ENCODE data around the gene TMEM138.
"Not testable (repeated sequence)": the region's sequence is repeated elsewhere in the genome, so short reads cannot be mapped to it uniquely, and the experiment has no call there.

The TMEM138 gene

DNA sequence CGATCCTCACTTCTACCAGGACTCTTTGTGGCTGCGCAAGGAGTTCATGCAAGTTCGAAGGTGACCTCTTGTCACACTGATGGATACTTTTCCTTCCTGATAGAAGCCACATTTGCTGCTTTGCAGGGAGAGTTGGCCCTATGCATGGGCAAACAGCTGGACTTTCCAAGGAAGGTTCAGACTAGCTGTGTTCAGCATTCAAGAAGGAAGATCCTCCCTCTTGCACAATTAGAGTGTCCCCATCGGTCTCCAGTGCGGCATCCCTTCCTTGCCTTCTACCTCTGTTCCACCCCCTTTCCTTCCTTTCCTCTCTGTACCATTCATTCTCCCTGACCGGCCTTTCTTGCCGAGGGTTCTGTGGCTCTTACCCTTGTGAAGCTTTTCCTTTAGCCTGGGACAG lies 6.5 kb downstream of the TMEM138 start:
- no peak for DNase-seq

DNA sequence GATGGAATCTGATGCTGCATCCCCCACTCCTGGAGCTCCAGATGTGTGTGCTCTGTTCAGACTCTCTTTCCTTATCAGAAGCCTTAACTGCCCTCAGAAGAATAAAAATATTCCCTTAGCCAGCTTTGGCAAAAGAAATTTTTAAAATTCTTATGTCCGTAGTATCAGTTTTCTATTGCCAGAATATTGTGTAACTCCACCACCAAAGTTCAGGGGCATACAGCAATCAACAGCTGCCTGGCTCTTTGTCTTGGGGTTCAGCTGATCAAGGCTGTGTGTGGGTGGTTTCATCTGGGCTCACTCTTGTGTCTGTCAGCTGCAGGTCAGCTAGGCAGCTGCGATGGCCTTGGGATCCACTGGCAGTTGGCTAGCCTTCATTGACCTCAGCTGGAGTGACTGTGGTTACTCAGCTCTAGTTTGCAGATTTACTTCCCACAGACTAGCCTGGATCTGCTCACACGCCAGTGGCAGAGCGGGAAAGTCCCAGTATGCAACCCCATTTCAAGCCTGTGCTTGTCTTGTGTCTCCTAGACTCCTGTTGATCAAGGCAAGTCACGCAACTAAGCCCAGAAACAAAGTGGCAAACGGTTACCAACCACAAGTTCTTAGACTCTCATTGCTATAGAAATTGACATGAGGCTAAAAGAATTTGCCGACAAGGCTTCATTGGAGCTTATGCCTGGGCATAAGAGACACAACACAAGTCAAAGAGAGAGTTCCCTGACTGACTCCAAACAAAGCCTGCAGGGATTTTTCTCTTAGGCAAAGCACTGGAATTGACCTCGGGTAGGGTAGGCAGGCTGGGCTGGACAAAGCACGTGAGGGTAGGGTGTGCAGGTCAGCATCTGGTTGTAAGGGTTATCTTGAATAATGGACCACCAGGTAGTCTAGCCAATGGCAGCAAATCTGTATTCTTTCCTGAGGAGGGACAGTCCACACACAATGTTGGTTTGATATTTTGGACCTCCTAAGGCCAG lies 7.5 kb downstream of the TMEM138 start:
- no peak for DNase-seq

DNA sequence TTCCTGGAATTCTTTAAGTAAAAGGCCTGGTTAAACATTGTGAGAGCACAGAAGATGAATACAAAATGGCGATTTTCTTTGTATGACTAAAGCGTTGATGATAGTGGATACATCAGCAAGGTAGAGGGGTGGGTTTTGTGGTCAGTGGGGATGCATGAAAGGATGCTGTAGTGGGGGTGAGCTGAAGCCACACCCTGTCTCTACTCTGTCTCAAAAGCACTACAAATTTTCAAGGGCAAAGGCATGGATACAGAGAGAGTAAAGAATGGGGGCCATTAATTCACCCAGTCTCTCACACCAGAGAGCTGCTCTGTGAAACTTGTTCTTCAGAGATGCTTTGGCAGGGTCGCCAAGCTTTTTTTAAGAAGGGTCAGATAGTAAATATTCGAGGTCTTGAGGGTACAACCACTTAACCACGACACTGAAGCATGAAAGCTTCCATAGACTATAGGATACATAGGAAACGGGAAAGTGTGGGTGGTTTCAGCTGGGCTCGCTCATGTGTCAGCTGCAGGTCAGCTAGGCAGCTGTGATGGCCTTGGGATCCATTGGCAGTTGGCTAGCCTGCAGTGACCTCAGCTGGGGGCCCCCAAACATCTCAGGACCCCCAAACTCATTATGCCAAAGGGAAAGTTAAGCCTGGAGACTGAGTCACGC lies 8.3 kb downstream of the TMEM138 start:
- DNase-seq, result no peak

DNA sequence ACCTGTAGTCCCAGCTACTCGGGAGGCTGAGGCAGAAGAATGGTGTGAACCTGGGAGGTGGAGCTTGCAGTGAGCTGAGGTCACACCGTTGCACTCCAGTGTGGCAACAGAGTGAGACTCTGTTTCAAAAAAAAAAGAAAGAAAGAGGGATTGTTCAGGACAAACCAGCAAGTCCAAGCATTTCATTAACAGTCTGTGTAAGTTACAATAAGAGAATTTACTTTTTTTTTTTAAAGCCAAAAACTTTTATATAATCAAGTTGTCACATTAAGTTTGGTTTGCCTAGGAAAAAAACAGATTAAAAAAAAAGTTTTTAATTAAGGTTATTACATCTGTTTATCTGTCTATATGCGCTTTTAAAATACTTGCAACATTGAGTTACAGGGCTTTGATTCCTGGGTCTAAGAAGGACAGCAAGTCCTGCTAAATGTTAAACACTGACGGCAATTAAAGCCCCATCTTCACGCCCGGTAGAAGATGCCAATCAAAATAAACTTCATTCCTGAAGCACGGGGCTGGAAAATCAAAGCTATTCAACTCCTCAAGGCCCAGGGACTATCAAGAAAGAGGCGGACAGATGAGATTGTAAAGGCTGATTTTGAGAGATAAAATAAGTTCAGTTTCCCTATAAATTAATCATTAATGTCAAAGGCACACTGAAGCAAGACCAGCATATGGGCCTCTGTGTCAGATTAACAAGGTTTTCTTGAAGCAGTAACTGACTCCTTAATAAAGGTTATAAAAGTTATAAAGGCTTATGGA lies 10.7 kb downstream of the TMEM138 start:
- DNase-seq, result no peak

DNA sequence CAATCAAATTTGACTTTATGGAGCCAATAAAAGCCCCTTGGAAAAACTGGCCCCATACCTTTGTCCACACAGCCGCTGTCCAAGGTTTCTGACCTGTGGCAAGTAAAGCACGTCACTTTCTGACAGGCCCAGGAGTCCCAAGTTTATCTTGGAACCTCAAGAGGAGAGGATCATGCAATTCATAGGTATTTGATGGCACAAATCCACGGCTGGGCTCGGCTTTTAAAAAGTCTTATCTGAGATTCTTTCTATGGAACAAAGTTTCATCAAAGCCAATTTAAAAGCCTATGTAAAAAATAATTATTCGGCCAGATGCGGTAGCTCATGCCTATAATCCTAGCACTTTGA lies 13.6 kb downstream of the TMEM138 start:
- no peak for DNase-seq

DNA sequence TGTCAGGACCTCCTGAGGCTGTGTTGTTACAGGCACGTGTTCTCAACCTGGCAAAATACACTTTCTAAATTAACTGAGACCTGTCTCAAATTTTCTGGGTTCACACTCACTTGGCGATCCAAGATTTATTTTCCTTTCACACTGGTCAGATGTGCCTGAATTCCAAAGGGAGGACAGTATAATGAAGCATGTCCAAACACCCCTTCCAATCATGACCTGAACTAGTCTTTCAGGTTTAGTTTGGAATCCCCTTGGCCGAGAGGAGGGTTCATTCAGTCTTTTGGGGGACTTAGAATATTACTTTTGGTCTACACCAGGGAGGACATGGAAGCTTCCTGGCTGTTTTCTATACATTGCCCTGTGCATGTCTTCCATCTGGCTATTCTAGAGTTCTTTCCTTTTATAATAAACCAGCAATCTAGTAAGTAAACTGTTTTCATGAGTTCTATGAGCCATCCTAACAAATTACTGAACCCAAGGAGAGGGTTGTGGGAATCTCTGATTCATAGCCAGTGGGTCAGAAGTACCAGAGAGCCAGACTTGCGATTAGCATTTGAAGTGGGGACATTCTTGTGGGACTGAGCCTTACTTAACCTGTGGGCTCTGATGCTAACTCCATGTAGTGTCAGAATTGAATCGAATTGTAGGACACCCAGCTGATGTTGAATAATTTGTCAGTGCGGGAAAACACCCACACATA lies 15.4 kb downstream of the TMEM138 start:
- no peak for DNase-seq

DNA sequence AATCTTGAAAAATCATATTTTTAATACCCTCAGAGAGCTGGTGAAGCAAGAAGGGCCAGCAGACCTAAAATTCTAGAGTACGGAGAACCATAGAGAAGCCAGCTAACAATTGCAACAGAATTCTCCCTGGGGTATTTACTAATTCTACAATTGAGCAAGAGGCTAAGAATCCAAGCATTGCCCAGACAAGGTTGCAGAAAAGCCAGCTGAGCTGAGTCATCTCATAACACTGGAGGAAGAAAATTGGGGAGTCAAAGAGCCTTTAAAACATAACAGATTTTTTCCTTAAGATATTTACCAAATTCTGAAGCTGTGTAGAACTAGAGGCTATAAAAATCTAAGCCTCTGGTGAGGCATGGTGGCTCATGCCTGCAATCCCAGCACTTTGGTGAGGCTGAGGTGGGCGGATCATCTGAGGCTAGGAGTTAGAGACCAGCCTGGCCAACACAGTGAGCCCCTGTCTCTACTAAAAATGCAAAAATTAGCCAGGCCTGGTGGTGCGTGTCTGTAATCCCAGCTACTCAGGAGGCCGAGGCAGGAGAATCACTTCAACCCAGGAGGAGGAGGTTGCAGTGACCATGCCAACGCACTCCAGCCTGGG lies 16.6 kb downstream of the TMEM138 start:
- DNase-seq, result no peak

DNA sequence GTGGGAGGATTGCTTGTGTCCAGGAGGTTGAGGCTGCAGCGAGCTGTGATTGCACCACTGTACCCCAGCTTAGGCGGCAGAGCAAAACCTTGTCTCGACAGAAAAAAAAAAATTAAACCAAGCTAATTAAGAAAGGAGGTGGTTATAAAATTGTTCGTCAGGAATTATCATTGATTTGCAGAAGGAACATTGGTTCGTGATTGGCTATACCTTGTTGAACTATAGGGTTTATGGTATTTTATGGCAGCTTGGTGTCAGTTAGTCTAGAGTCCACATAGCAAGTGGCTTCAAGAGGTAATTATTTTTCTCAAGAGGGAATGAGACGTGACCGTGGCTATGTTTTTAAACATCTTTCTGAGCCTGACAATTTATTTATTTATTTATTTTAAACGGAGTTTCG lies 18.7 kb downstream of the TMEM138 start:
- DNase-seq, result no peak

DNA sequence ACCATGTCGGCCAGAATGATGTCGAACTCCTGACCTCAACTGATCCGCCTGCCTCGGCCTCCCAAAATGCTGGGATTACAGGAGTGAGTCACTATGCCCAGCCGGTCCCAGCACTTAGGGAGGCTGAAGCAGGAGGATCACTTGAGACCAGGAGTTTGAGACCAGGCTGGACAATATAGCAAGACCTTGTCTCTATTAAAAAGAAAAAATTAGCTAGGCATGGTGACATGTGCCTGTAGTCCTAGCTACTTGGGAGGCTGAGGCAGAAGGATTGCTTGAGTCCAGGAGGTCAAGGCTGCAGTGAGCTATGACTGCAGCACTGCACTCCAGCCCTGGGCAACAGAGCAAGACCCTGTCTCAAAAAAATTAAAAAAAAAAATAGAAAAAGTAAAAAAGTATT lies 21.7 kb downstream of the TMEM138 start:
- DNase-seq, result not testable (repeated sequence)

DNA sequence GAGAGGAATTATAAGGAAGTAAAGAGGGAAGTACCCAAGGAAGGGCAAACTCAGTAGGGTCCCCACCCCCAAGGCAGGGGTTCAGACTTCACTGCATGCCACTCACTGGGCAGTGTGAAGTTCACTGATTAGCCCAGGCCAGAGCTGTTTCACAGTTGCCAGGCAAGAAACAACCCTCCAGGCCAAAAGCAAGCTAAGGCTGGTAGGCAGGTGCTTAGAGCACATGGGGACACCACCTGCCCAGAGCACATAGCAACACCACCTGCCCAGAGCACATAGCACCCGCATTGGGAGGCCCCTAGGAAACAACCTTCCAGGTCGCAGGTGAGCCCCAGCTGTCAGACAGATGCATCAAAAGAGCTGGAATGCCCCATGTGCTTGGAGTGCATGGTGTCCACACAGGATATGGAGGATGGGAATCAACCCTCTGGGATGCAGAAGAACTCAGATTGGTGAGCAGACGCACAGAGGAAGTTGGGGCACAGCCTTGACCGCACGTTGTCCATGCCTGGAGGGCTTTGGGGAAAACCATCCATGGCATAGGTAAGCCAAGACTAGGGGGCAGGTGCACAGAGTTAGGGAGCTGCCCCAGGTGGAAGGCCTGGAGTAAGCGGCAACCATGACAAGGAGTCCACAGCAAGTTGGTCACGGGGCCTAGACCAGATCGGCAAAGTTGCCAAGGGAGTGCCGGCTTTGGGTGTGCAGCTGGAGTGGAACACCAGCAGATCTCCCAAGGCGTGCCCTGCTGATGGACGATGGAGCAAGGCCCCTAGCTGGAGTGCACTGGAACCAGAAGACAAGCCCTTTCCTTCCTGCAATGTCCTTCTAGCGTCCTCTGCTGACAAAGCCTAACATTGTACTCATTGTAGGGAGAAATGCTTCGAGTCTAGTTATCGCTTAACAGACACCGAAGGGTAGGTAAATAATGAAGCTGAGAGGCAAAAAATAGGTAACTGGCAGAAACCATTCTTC lies 22.4 kb downstream of the TMEM138 start:
- DNase-seq, result no peak

DNA sequence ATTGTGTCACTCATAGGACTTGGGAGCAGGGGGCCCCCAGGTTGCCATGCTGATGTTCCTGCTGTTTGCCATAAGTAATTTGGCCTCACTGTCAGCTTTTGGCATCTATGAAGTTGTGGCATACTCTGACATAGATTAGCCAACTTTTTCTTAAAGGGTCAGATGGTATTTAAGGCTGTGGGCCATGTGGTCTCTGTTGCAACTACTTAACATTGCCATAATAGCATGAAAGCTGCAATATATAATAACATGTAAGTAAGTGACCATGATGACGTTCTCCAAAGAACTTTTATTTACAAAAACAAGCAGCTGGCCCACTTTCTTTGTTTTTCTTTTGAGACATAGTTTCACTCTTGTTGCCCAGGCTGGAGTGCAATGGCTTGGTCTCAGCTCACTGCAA lies 28.0 kb downstream of the TMEM138 start:
- DNase-seq, result no peak

DNA sequence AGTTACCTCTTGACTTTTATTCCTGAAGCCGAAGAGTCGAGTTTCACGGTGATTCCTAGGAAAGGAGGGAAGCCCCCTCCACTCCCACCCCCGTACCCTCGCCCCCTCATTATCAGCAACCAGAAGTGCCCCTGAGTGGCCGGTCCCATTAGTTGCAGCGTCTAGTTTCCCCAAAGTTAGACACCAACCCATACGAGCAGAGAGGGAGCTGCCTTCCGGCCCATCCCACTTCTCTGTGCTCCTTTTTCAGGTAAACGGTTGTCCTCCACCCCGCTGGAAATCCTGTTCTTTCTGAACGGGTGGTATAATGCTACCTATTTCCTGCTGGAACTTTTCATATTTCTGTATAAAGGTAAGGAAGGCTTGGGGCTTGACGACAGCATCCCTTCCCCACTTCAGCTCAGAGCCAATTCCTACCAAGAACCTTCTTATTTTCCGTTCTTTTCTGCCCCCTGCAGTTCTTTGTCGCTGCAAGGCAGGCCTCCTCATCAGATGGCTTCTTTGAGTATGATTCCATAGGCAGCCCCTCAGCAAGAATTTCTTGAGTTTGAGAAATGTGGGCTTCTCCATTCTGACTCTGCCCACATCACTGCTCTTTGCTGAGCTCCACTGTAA lies 30.9 kb downstream of the TMEM138 start:
- no peak for DNase-seq

DNA sequence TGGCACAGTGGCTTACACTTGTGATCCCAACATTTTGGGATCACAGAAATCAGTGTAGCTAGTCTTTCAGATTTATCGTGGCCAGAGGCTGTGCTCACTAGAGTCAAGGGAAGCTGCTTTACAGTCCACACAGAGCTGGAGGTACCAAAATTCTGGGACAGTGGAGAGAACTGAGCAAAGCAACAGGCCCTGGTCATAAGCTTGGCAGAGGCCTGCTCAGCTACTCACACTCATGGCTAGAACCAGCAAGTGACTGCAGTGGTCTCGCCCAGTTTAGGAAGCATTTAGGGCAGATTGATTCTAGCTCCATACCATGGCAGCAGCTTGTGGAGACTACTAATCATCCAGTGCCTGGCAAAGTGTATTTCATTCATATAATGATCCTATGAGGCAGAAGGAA lies 39.0 kb downstream of the TMEM138 start:
- DNase-seq, result no peak

DNA sequence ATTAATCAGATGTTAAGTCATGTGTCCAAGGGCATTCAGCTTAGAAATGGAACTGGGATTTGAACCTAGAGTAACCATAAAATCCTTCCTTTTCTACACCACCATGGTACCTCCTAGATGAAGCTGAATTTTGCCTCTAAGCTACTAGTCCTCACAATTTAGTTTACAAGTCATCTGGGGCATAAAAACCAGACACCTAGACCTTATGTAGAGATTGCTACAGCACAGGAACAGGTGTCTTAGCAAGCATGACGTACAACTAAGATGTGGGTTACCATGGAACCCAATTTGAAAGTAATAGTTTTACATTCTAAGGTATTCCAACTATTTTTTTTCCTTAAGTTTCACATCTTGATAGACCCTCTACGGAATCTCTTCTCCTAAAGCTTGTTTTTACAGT lies 39.4 kb downstream of the TMEM138 start:
- DNase-seq, result no peak

DNA sequence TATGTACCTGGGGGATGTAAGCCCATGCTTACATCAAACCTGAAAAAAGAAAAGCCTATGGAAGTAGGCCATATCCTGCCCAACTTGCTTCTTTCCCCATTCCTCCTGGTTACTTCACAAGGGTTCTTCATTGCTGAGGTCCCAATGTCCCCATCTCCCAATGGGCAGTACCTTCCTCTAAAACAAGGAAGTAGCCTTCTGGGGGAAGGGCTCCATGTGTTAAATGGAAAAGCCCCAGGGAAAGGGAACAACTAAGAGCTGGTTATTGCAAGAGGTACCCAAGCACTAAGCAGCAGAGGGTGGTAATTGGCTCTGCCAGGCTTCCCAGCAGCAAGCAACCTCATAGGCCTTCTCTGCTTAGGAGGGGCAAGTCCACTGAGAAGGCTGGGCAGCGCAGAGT lies 41.5 kb downstream of the TMEM138 start:
- no peak for DNase-seq

DNA sequence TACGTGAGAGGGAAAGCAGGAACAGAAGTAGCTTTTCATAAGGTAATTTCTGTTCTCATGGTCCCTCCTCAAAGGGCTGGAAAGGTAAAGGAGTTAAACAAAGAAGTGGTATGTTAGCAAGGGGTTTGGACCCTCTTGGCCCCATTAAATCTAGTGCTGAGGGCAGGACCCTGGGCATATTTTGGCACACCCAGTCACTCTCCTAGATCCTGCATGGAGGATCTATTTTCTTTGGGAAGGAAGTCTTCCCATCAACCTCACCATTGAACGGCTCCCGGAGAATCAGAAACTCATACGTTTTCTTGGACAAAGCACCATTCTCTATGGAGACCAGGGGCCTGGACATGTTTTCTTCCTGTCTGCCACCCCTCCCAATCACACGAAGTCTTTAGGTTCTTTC lies 41.9 kb downstream of the TMEM138 start:
- no peak for DNase-seq

DNA sequence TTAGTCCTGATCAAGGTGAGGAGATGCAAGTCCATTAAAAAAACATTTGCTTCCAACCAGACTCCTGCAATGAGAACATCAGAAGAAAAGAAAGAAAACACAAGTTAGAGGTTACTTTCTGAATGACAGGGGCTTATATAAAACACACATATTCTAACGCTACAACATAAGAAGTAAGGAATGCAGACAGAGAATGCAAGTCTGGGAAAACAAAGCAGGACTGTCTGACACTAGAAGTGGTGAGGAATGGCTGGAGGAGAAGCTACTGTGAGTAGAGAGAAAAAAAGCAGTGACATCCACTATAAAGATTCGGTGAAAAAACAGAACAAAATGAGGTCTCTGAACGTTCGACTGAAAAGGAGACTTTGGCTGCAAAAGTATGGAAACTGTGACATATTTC lies 42.5 kb downstream of the TMEM138 start:
- no peak for DNase-seq

DNA sequence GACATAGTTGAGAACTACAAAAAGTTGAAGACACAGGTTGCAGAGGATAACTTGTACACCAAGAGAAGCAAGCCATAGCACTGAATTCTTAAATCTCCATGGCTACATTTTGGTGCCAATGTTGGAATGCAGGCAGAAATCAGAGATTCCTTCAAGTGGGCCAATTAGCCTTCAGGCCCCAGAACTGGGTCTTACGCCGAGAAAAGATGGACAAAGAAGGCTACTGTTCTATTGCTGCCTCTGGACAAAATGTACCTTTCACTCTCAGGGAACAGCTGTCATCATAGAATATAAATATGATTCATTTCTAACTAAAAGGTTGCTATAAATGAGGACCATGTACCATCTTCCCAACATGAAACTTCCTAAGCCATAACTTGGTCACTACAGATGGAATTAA lies 43.9 kb downstream of the TMEM138 start:
- no peak for DNase-seq

DNA sequence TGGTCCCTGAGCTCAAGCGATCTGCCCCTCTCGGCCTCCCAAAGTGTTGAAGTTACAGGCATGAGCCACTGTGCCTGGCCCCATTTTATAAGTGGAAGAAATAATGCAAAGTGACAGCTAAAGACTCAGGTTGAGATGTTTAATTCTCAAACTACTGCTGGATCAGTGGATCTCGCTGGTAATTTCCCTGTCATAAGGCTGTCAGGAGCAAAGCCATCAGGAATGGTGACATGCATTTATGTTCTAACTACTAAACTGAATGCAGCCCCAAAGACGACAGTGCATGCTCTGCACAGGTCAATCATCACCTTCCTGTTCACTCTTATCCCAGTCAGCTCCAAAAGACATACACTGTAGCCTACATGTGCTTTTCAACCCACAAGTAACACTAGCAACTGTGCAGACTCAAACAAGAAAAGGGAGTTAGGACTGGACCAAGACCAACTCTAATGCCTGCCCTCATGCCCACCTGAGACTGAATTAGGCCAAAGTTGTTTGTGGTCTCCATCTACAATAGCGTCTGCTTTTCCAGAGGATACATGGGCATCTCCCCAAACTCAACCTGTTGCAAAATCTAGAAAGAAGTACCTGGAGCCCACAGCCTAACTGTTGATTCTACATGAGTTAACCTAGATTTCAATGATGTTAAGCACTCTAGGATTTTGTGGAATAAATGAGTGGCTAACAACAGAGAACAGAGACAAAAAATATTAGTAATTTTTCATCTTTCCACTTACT lies 45.0 kb downstream of the TMEM138 start:
- DNase-seq, result no peak

DNA sequence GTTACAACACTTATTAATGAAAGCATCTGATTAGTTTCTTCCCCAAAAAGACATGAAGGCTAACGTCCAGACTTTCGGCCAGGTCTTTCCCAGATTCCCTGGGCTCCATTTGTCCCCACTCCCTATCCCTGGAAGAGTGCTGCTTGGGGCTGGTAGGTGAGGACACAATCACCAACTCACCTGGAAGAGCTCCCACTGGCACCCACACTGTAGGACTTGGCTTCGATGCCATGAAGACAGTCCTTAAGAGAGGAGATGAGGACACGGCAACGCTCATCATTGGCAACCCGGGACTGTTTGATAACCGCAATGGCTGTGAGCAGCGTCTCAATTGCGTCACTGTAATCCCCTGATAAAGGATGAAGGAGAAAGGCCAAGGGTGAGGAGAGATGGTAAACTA lies 49.4 kb downstream of the TMEM138 start:
- no peak for DNase-seq

All from NCI-H187 treated with DMSO at 0.1 percent for 48 hours (cell line).